GM19324 (cell line): ENCODE measurements around the gene DDX4.
A peak's percentile ranks its signal among the peaks of the same experiment; 100 is the strongest.
"Not testable (repeated sequence)": the region's sequence is repeated elsewhere in the genome, so short reads cannot be mapped to it uniquely, and the experiment has no call there.

Source experiments
- ATAC-seq: cut with Tn5 transposase; IDR thresholded peaks from one replicate; pipeline ENCODE4 v1.9.1; 2021; ENCODE audit warnings: mild to moderate bottlenecking, moderate library complexity; ENCODE audit not compliant: unreplicated experiment, low FRiP score

Gene DDX4

GRCh38 chr5:55737793-55738192 lies at the start of gene DDX4:
Gene DDX4, plus strand, starts transcription at chr5:55738061. Its CDS starts 903 bp downstream, at chr5:55738964.
- ATAC-seq: no peak

DNA sequence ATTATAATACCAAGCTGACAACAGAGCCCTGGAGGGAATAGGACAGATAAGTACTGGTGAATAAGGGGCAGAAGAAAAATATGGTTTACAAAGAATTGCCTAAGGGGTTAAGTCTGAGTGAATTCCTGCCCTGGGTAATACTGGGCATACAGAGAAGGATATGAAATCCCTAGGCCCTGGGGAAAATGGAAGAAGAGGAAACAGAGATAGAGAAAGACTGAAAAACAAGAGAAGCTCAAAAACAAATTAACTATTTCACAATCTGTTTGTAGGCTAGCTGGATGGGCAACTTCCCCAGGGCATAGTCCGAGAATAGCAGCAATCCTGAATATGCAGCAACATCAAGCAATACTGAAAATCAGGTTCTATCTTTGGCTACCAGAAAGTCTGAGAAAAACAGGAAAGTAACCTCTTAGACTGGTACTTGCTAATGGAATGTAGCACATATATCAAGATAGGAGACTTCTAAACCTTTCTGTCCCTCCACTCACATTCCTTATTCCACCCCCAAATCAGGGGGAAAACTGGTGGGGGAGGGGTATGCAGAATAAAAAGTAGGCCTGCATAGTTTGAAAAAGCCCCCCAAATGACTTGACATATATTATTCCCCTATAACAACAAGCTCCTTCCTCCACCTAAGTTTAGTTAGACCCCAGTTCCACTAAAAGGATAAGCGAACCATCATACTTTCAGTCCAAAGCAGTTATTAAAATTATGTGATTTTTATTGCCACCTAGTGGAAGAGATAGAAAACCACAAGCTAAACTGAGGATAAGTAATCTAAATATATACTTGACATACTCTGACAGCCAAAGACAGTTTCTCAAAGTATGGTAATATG lies 46.4 kb upstream of the DDX4 start:
- ATAC-seq: no peak

DNA sequence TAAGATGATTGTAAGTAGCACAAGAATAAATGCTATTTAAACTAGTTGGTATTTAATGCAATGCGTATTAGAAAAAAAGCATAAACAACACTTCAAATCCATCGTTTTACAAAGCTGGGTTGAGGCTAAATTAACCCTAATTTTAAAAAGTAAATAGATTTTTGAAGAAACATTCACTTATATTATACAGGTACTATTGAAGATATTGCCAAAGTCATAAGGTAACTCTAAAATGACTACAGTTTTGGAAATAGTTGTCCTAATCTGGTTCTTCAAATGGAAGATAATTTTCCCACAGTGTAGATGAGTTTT lies 45.8 kb upstream of the DDX4 start:
- no peak for ATAC-seq

- no peak for ATAC-seq
These were observed 45.4 kb upstream of the DDX4 start for GRCh38 chr5:55692509-55692908.

DNA sequence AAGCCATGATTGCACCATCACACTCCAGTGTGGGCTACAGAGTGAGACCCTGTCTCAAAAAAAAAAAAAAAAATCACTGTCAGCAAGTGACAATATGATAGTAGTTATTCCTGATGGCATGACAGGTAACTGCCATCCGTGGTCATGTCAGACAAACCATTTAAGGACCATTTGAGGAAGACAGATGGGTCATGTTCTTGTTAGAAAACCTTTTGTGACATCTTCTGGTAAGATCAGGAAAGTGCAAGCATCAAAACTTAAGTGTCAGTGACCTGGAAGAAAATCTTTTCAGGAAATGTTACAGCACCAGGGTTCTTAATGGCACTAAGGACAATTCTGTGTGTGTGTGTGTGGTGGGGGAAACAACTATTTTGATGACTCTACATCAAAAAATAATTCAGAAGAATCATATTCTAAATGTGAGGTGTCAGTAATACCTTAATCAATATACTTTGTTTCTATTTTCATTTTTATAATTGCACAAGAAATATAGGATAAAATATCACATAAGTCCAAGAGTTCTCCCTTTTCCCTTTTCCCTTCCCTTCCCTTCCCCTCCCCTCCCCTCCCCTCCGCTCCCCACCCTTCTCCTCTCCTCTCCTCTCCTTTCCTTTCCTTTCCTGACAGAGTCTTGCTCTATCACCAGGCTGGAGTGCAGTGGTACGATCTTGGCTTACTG lies 43.6 kb upstream of the DDX4 start:
- no peak for ATAC-seq

DNA sequence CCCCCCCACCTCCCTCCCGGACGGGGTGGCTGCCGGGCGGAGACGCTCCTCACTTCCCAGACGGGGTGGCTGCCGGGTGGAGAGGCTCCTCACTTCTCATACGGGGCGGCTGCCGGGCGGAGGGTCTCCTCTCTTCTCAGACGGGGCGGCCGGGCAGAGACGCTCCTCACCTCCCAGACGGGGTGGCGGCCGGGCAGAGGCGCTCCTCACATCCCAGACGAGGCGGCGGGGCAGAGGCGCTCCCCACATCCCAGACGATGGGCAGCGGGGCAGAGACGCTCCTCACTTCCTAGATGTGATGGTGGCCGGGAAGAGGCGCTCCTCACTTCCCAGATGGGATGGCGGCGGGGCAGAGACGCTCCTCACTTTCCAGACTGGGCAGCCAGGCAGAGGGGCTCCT lies 41.2 kb upstream of the DDX4 start:
- not testable (repeated sequence) for ATAC-seq

GRCh38 chr5:55699041-55699688 lies 38.7 kb upstream of the DDX4 start:
- ATAC-seq: no peak

- no peak for ATAC-seq
These were observed 37.1 kb upstream of the DDX4 start for GRCh38 chr5:55700745-55701144.

DNA sequence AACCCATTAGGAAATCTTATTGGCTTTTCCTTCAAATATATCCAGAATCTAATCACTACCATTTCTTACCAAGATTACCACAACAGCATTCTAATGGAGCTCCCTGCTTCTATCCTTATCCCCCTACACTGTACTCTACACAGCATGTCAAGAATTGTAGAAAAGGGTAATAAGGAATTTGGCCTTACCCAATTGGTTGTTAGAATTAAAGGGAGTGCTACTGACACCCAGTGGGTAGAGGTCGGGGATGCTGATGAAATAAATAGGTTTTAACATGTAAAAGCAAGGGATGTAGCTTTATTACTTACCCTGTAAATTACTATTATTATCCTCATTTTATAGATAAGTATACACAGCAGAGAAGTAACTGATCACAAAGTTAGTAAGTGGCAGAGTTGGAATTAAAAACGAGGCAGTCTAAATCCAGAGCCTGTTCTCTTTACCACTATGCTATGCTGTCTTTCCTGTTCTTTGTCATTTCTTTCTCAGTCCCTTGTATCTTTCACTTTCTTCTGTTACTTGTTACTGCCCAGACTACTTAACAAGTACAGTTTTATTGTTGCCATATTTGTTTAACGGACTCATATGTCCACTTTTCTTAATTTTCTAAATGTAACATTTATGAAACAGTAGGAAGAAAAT lies 36.3 kb upstream of the DDX4 start:
- no peak for ATAC-seq

DNA sequence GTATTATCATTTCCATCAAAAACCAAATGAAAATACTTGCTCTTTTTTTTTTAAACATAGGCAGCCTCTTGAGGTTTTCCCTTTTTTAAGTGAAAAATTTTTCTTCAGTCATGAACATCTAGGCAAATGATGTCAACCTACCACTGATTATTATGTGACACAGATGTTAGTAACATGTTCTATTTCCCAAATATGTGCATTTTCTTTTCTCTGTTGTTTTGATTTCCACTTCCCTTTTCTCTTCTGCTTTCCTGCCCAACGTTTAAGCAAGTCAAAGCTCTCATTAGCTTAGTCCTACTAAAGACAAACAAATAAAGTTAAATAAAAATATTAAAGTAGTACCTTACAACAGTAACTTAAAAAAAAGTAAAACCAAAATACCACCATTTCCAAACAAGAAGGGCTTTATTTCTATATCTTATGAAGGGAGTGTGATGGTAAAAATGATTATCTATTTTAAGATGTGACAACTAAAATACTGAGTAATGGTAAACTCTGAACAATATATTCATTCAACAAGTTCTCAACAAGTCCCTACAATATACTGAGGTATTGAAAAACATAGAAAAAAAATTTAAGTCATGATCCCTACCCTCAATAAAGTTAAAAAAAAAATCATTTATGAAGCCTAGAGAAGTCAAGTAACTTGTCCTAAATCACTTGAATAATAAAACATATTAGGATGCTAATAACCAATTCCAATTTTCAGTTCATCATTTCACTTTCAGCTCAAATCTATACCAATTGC lies 35.1 kb upstream of the DDX4 start:
- no peak for ATAC-seq

- no peak for ATAC-seq
These were observed 31.6 kb upstream of the DDX4 start for GRCh38 chr5:55706230-55706629.

GRCh38 chr5:55708732-55709131 lies 29.1 kb upstream of the DDX4 start:
- no peak for ATAC-seq

DNA sequence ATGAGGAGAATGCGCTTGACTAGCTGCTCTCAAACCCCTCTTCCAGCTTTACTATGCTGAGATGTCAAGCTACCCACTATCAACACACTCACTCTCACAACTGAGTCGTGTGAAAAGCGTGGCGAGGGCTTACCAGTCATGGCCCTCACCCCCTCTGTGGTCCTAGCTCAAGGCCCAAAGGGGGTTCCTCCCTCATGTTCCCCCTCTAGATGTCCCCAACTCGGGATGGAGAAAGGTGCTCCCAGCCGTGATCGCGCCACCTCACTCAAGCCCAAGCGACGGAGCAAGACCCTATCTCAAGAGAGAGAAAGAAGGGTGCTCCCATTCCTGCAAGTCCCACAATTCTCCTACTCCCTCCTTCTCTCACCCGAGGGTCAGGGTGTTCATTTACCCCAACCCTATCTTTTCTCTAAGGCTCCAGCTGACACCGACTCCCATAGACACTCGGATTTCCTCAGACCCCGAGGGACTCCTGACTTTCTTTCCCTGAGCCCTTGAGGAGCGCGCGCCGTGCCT lies 26.3 kb upstream of the DDX4 start:
- no peak for ATAC-seq

GRCh38 chr5:55712023-55712859 lies 25.6 kb upstream of the DDX4 start, which contains the start of gene SLC38A9:
Gene SLC38A9, minus strand, starts transcription at chr5:55712324. Its CDS starts 14,366 bp downstream, at chr5:55697958.
- ATAC-seq: peak; percentile 99

DNA sequence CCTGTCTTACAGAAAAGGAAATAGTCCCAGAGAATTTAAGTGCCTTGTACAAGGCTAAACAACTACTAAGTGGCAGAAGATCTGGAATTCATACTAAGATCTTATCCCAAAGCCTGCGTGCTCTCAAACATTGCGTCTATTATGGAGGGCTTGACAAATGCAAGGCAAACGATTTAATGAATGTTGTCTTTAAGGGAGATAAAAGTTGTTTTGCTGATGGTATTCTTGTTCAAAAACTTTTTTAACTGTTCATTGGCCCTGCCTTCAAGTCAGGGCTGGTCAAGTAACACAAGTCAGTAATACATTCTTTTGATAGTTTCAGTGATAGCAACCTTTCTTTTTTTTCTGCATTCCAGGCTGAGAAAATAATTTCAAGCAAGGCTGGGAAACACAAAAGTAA lies 24.0 kb upstream of the DDX4 start:
- ATAC-seq: no peak

GRCh38 chr5:55714339-55714738 lies 23.5 kb upstream of the DDX4 start:
- ATAC-seq: no peak

- no peak for ATAC-seq
These were observed 23.1 kb upstream of the DDX4 start for GRCh38 chr5:55714749-55715148.

- no peak for ATAC-seq
These were observed 22.3 kb upstream of the DDX4 start for GRCh38 chr5:55715519-55716078.

DNA sequence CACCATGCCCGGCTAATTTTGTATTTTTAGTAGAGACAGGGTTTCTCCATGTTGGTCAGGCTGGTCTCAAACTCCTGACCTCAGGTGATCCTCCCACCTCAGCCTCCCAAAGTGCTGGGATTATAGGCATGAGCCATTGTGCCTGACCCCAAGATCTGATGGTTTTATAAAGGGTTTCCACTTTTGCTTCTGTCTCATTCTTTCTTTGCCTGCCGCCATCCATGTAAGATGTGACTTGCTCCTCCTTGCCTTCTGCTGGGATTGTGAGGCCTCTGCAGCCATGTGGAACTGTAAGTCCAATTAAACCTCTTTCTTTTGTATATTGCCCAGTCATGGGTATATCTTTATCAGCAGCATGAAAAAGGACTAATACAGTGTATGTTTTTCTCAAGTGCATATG lies 18.8 kb upstream of the DDX4 start:
- ATAC-seq: not testable (repeated sequence)
